Measurements from ENCODE around the gene LAG3.

The LAG3 gene

GRCh38 chr12:6763380-6763779 is 8.9 kb upstream of the LAG3 start:
- DNase-seq (ENCODE audit: low read depth) = no peak
- no peak for TF ChIP-seq CTCF (IDR thresholded peaks at IDR 0.05; ENCODE audit: insufficient read depth, low read depth, low read length, missing control alignments)
- H3K4me3 ChIP-seq (ENCODE audit: low read depth, low read length) = no peak overlapping the region

GRCh38 chr12:6764011-6764828 is 8.1 kb upstream of the LAG3 start:
- DNase-seq (ENCODE audit: low read depth) = peak; percentile 95
- no peak for TF ChIP-seq CTCF (IDR thresholded peaks at IDR 0.05; ENCODE audit: insufficient read depth, low read depth, low read length, missing control alignments)
- peak overlapping the region; percentile 33 for H3K4me3 ChIP-seq (ENCODE audit: low read depth, low read length)

GRCh38 chr12:6765048-6765633 is 7.2 kb upstream of the LAG3 start:
- no peak for TF ChIP-seq CTCF (IDR thresholded peaks at IDR 0.05; ENCODE audit: insufficient read depth, low read depth, low read length, missing control alignments)
- DNase-seq (ENCODE audit: low read depth) = no peak
- peak overlapping the region; percentile 64; the same call in 1 of the 2 replicates for H3K4me3 ChIP-seq (ENCODE audit: low read depth, low read length)

- peak; percentile 53 for DNase-seq (ENCODE audit: low read depth)
- TF ChIP-seq CTCF (IDR thresholded peaks at IDR 0.05; ENCODE audit: insufficient read depth, low read depth, low read length, missing control alignments) = no peak
- peak within 1 kb of the TSS; percentile 69 for H3K4me3 ChIP-seq (ENCODE audit: low read depth, low read length)
These were observed 6.4 kb upstream of the LAG3 start, which contains the start of gene PTMS for GRCh38 chr12:6765634-6766581. Gene PTMS, plus strand, starts transcription at chr12:6766363. Its CDS starts 343 bp downstream, at chr12:6766706.

GRCh38 chr12:6766651-6767349 is 5.5 kb upstream of the LAG3 start:
- peak overlapping the region; percentile 69 for H3K4me3 ChIP-seq (ENCODE audit: low read depth, low read length)
- TF ChIP-seq CTCF (IDR thresholded peaks at IDR 0.05; ENCODE audit: insufficient read depth, low read depth, low read length, missing control alignments) = peak; percentile 69
- peak; percentile 77 for DNase-seq (ENCODE audit: low read depth)

Data from GM12865 (cell line).